Tibial artery (tissue), 4 donors: Measurements from ENCODE around the gene ZFP57.

ENCODE experiments used
- DNase-seq, 2 donors: peaks; one replicate each; pipeline ENCODE4 v3.0.0-alpha.2; 2019
- H3K27ac ChIP-seq, 2 donors: fragments of 200-600 bp; sonication (generic) in 1 of 2; 1 replicate in 1 of 2; 2 replicates in 1 of 2; pipeline ENCODE4 v1.5.1; 2018 to 2019; ENCODE audit warnings: mild to moderate bottlenecking in 1 of 2
- H3K27me3 ChIP-seq, 2 donors: fragments of 200-600 bp; sonication (generic) in 1 of 2; one replicate each; pipeline versions ENCODE4 v1.5.1 to v1.6.0; 2016 to 2019
- H3K36me3 ChIP-seq, 3 donors: fragments of 200-600 bp; sonication (generic) in 2 of 3; one replicate each; pipeline ENCODE4 v1.5.1; 2016 to 2019; ENCODE audit warnings: mild to moderate bottlenecking in 2 of 3
- H3K4me1 ChIP-seq, 4 donors: fragments of 200-600 bp; sonication (generic) in 2 of 4; 1 replicate in 3 of 4; 2 replicates in 1 of 4; pipeline ENCODE4 v1.5.1; 2016 to 2019
- H3K4me3 ChIP-seq, 2 donors: fragments of 200-600 bp; sonication (generic) in 1 of 2; 1 replicate in 1 of 2; 2 replicates in 1 of 2; pipeline ENCODE4 v1.5.1; 2018 to 2019; ENCODE audit warnings: mild to moderate bottlenecking in 2 of 2
- H3K9me3 ChIP-seq, 3 donors: fragments of 200-600 bp; sonication (generic) in 1 of 3; one replicate each; pipeline ENCODE4 v1.5.1; 2016 to 2019
- intact Hi-C: fragments of 100-400 bp; cut with DNase I; formaldehyde crosslinking; loops from one replicate; pipeline ENCODE4 v1.15.0; 2023; ENCODE audit warnings: low total_unique reads
- TF ChIP-seq, protein P1 (sequence below), 2 experiments: fragments of 200-600 bp in 1 of 2; fragments of 450-650 bp in 1 of 2; IDR thresholded peaks; one replicate each; pipeline ENCODE4 v1.5.1; 2017 to 2019; ENCODE audit warnings: antibody characterized with exemption in 2 of 2, mild to moderate bottlenecking in 1 of 2, moderate library complexity in 1 of 2

Gene ZFP57

GRCh38 chr6:29649701-29650673 is 31.0 kb downstream of the ZFP57 start:
- peak; percentile 98 to 99 for DNase-seq
- intact Hi-C loops, result no loop called here
- Histone ChIP-seq H3K27ac (peak overlapping the region; percentile 90 to 93), H3K27me3 (no peaks in the 10 kb centered on the region), H3K4me1 (peaks cover 0 to 16% (median 6%) of the 10 kb centered on the region in 4 donors), H3K36me3 (no peaks in the 10 kb centered on the region), H3K4me3 (peak overlapping the region; percentile 51 to 62), H3K9me3 (no peaks in the 10 kb centered on the region)
- TF ChIP-seq, protein P1, sequence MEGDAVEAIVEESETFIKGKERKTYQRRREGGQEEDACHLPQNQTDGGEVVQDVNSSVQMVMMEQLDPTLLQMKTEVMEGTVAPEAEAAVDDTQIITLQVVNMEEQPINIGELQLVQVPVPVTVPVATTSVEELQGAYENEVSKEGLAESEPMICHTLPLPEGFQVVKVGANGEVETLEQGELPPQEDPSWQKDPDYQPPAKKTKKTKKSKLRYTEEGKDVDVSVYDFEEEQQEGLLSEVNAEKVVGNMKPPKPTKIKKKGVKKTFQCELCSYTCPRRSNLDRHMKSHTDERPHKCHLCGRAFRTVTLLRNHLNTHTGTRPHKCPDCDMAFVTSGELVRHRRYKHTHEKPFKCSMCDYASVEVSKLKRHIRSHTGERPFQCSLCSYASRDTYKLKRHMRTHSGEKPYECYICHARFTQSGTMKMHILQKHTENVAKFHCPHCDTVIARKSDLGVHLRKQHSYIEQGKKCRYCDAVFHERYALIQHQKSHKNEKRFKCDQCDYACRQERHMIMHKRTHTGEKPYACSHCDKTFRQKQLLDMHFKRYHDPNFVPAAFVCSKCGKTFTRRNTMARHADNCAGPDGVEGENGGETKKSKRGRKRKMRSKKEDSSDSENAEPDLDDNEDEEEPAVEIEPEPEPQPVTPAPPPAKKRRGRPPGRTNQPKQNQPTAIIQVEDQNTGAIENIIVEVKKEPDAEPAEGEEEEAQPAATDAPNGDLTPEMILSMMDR (IDR thresholded peaks at IDR 0.05), result peak; percentile 87 to 88

DNA sequence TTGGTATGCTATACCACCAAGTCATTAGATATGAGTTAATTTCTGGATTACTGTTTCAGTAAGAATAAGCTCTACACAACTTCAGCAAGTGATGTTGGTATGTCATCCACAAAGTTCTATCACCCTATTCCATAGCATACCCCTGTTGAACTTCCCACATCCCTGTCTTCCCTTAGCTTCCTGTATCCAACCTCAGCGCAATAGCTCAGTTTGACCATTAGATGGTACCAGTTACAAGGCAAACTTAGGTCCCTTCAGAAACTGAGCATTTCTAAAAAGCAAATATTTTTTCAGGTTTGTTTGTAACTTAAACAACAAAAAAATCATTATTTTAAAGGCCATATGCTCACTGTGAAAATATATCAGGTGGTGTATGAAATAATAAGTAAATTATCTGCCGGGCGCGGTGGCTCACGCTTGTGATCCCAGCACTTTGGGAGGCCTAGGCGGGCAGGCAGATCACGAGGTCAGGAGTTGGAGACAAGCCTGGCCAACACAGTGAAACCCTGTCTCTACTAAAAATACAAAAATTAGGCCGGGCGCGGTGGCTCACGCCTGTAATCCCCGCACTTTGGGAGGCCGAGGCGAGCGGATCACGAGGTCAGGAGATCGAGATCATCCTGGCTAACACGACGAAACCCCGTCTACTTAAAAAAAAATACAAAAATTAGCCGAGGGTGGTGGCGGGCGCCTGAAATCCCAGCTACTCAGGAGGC is 32.9 kb downstream of the ZFP57 start:
- Histone ChIP-seq H3K36me3 (no peaks in the 10 kb centered on the region), H3K27ac (no peak overlapping the region), H3K27me3 (no peaks in the 10 kb centered on the region), H3K9me3 (no peaks in the 10 kb centered on the region), H3K4me3 (no peak overlapping the region), H3K4me1 (peaks cover 0 to 4% (median 3%) of the 10 kb centered on the region in 4 donors)
- intact Hi-C loops, result no loop called here
- no peak for DNase-seq
- TF ChIP-seq, protein P1 (IDR thresholded peaks at IDR 0.05), result peak; percentile 44 to 52

DNA sequence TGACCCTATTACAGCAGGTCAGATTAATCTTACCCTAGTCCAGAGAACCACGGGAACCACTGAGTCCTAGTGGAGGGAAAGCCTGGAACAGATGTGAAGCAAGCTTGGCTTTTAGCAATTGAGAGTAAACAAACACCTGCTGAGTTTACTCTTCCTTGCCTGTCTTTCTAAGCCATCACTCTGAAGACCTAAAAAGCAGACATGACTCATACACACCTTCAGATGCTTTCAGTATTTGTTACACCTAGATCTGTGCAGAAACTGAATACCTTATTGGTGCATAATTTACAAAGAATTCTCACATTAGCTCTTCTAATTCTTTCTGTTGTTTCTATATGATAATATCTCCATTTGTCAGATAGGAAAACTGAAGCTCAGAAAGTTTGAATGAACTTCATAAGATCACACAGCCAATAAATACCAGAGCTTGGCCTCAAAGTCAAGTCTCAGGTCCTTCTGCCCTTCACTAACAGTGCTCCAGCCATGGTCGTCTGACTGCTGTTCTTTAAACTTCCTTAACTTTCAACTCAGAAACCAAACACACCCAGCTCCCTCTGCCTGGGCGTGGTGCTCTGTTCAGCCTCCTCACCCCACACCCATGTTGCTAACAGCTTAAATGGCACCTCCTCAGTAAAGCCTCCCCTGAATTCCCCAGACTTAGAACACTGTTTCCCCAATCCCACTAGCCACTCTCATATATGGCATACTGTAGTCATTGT is 39.4 kb downstream of the ZFP57 start:
- H3K27me3 ChIP-seq, result no peaks in the 10 kb centered on the region
- TF ChIP-seq, protein P1 (IDR thresholded peaks at IDR 0.05), result no peak
- no peaks in the 10 kb centered on the region for H3K4me1 ChIP-seq
- H3K27ac ChIP-seq, result no peak overlapping the region
- intact Hi-C loops, result no loop called here
- DNase-seq, result no peak
- H3K36me3 ChIP-seq, result no peaks in the 10 kb centered on the region
- H3K9me3 ChIP-seq, result no peaks in the 10 kb centered on the region
- no peak overlapping the region for H3K4me3 ChIP-seq

GRCh38 chr6:29637247-29637646 is 43.7 kb downstream of the ZFP57 start:
- H3K9me3 ChIP-seq, result no peaks in the 10 kb centered on the region
- no peak overlapping the region for H3K4me3 ChIP-seq
- peaks cover 0 to 3% (median 0%) of the 10 kb centered on the region in 4 donors for H3K4me1 ChIP-seq
- intact Hi-C loops, result no loop called here
- no peaks in the 10 kb centered on the region for H3K27me3 ChIP-seq
- no peak overlapping the region for H3K27ac ChIP-seq
- no peak for DNase-seq
- TF ChIP-seq, protein P1 (IDR thresholded peaks at IDR 0.05), result no peak
- no peaks in the 10 kb centered on the region for H3K36me3 ChIP-seq

- intact Hi-C loops, result loop anchor here (2.0 kb wide), 1 partner anchor 497 kb away; no protein-coding TSS in a partner anchor
- TF ChIP-seq, protein P1 (IDR thresholded peaks at IDR 0.05), result no peak
Measured at GRCh38 chr6:29633534-29633905, 47.4 kb downstream of the ZFP57 start.

More at GRCh38 chr6:29633534-29633905, 47.4 kb downstream of the ZFP57 start:
- H3K27me3 ChIP-seq, result no peaks in the 10 kb centered on the region
- H3K4me1 ChIP-seq, result peaks cover 0 to 26% (median 17%) of the 10 kb centered on the region in 4 donors
- H3K4me3 ChIP-seq, result peak overlapping the region; percentile 83 to 85
- DNase-seq, result no peak
- H3K36me3 ChIP-seq, result no peaks in the 10 kb centered on the region
- H3K27ac ChIP-seq, result peak overlapping the region; percentile 71 to 82
- no peaks in the 10 kb centered on the region for H3K9me3 ChIP-seq
